SK-N-SH treated with all-trans-retinoic acid at 6 μM for 48 hours (cell line): Measurements from ENCODE around the gene CALHM2.

Source experiments
- TCF4 ChIP-seq: fragments of 250-450 bp; sonication (Bioruptor Pico); IDR thresholded peaks from 2 replicates; pipeline ENCODE4 v1.8.0; 2021; ENCODE audit warnings: mild to moderate bottlenecking, moderate library complexity, borderline replicate concordance
- ZNF565 ChIP-seq: fragments of 450-650 bp; formaldehyde crosslinking; conservative IDR thresholded peaks from 2 replicates; pipeline ENCODE4 v1.5.0; 2020; ENCODE audit warnings: low read depth, mild to moderate bottlenecking, moderate library complexity

- TF ChIP-seq ZNF565, result no peak
- no peak for TF ChIP-seq TCF4 (CRISPR knock-in tag)
Measured at GRCh38 chr10:103476046-103476768, 24.0 kb upstream of the CALHM2 start.
